Stimulated activated CD4-positive, alpha-beta T cell treated with anti-CD3 and anti-CD28 coated beads, Interleukin-1b, Interleukin-23, amount 100 ng/mL, for 48 hours (primary cell): ENCODE results near the gene RMI1.
A peak's percentile ranks its signal among the peaks of the same experiment; 100 is the strongest.
"Not testable (repeated sequence)": the region's sequence is repeated elsewhere in the genome, so short reads cannot be mapped to it uniquely, and the experiment has no call there.

Source experiments
- DNase-seq: peaks from one replicate; pipeline ENCODE4 v3.0.0-alpha.2; 2020

RMI1 gene

DNA sequence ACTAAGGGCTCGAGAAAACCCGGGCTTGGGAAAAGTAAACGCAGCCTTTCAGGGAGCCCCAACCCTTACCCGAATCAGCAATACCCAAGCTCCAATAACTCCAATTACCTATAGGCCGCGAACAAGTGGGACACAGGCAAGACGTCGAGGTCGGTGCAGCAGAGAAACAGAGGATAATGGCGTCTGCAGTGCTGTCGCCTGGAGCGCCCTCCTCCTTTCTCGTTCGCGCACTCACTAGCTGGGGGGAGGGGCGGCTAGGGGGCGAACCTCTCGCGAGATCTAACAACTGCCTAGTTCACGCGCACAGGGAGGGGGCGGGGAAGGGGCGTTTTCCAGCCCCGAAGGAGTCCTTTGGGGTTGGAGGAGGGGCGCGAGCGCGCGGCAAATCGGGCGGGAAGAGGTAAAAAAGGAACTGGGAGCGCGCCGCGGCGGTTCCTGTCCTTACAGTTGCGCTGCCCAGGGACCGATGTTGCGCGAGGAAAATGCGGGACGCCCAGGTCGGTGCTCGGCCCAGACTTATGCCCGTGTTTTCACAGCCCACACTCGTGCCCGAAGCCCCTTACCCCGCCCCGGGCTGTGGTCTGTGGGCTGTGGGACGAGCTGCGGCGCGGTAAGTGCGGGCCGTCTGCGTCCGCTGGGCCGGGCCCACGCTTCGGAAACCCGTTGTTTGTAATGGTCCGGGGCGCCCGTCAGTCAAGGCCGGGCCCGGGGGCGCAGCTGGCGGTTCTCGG, at the start of gene RMI1:
Gene RMI1, plus strand, starts transcription at position 411 of the 731 bp plus-strand sequence. CDS start 20,182 bp downstream, outside the sequence.
- peak; percentile 99 for DNase-seq

DNA sequence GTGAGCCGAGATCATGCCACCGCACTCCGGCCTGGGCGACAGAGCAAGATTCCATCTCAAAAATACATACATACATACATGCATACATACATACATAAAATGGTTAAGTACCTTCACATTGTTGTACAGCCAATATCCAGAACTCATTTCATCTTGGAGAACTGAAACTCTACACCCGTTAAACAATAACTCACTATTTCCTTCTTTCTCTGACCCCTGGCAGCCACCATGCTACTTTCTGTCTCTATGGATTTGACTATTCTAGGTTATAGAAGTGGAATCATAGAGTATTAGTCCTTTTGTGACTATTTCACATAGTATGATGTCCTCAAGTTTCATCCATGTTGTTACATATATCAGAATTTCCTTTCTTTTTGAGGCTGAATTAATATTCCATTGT, 49.7 kb upstream of the RMI1 start:
- no peak for DNase-seq

DNA sequence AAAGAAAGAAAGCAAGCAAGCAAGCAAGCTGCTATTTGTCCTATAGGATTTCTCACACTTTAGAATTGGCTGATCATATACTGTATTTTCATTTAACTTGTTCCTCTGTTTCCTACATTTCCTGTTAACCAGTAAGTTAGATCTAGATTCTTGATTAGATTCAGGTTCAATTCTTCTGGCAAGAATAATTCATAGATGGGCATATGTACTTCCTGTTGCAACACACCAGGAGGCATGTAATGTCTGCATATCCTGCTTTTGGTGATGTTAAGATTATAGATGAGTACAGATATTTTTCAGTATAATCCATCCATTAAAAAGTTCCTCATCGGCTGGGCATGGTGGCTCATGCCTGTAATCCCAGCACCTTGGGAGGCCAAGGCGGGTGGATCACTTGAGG, 48.6 kb upstream of the RMI1 start:
- DNase-seq = no peak

DNA sequence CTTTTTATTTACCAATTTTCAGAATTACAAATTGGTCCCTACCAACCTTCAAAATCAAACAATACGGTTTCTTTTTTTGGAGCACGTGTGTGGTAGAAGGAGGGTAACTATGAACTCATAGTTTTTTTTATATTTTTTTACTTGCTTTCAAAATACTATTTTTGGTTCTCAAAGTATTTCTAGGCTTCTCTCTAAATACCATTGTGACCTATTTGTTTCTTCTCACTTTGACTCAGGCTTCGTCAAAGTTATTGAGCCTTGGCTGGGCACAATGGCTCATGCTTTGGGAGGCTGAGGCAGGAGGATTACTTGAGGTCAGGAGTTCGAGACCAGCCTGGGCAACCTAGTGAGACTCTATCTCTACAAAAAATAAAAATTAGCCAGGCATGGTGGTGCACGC, 47.8 kb upstream of the RMI1 start:
- DNase-seq = no peak

DNA sequence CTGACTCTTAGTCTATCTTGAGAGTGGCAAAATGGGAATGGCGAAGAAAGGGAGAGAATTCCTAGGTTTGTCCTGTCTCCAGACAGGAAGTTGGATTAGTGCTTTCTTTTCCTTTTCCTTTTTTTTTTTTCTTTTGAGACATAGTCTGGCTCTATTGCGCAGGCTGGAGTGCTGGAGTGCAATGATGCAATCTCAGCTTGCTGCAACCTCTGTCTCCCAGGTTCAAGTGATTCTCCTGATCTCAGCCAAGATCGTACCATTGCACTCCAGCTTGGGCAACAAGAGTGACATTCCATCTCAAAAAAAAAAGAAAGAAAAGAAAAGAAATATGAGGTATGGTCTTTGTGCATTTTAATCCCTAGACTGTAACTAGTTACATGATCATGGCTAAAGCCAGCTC, 46.8 kb upstream of the RMI1 start:
- DNase-seq = no peak

DNA sequence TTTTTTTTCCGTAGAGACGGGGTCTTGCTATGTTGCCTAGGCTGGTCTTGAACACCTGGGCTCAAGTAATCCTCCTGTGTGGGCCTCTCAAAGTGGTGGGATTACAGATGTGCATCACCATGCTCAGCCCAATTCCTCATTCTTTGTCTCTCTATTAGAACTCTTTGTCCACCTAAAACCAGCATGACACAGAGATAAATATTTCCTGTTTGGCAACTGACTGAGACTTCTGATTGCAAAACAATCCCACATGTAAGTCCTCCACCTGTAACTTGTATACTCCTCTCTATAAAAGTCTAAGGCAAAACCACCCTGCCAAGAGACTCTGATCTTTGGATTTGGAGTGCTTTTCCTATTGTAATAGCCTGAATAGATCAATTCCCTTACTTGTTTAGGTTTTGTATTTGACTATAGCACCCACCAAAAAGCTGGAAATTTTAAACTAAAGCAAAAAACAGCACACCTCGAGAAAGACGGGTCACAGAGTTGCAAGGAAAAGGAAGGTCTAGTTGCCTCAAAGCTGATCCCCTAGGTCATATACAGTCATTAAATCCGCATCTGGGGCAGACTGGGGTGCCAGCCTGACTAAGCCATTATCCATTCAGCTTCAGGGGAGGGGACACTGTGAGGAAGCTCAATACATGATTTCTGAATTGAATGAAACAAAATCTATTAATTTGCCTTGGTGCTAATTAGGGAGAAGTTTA, 45.9 kb upstream of the RMI1 start:
- DNase-seq = no peak

DNA sequence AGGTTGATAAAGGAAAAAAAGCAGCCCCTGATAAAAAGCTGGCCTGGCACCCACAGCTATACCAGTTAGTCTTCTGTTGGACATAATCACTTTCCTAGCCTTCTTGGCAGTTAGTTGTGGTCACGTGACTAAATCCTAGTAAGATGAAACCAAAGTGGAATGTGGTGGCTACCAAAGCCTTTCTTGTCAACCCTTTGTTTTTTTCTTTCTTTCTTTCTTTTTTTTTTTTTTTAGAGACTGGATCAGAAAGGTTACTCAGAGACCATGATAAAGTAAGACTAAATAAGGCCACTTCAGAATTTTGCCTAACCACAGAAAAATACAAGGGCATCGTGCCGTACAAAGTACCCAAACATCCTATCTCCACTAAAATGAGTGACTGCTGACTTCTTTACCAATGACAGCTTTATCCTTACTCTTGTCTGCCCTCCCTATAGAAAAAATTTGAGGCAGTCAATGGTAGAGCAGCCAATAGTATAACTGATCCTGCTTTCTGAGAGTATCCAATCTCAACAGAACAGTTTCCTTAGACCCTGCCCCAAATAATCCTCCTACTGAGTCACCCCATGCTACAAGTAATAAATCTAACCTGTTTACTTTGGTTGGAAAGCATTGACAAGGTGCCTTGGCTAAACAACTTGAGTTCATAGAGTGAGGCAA, 45.2 kb upstream of the RMI1 start:
- DNase-seq = no peak

DNA sequence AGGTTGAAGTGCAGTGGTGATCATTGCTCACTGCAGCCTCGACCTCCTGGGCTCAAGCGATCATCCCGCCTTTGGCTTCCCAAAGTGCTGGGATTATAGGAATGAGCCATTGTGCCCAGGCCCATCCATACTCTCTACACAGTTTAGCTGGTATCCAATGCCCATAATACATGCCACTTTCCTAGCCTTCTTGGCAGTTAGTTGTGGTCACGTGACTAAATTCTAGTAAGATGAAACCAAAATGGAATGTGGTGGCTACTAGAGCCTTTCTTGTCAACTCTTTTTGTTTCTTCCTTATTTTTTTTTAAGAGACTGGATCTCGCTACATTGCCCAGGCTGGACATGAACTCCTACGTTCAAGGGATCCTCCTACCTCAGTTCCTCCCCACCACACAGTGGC, 44.1 kb upstream of the RMI1 start:
- DNase-seq = no peak

DNA sequence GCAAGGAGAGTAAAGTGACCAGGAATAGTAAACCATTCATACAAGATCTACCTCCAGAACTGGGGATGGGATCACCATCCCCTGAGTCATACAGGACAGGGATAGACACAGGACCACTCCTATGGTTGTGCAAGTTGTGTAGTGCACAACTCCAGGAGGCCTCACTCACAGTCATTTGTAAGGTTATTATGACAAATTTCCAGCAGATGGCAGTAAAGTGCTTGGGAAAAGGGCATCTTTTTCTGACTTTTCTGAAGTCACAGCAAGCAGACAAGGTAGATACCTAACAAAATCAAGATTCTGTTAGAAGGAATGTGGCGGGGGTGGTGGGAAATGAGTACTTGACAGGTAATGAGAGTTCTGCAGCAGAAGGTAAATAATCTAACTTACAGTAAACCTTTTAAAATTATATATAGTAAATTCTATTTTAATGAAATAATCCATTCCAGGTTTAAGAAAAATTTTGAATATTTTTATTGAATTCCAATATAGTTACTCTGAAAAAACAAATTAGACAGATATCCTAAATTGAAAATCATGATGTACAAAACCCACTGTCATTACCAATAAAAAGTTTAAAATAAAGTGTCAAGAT, 42.6 kb upstream of the RMI1 start:
- DNase-seq = no peak

DNA sequence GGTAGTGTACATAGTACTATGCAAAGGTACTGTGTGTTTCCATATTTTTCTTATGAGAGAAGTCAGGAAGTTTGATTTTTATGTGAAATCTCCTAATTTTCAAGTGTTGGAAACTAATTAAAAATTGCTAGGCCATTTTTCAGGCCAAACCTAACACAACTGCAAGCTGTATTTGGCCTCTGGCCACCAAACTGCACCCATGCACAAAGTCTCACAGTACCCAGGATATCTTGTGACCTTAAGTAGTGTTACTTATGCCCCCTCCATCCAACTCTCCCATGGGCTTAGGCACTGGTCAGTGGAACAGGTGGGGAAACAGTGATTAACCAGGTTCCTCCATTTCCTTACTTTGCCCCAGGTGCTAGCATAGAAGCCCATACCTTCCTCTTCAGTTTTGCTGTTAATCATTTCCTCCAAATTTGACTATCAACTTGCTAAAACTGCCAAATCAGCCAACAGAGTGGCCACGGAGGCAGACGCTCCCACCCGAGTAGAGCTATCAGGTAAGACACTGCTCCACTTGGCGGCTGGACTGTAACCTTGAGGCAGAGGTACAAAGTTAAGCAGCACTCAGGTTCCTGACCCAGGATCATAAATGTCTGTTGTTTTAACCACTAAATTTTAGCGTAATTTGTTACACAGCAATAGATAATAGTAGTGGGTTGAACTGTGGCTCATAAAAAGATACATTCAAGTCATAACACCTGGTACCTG, 39.9 kb upstream of the RMI1 start:
- no peak for DNase-seq

DNA sequence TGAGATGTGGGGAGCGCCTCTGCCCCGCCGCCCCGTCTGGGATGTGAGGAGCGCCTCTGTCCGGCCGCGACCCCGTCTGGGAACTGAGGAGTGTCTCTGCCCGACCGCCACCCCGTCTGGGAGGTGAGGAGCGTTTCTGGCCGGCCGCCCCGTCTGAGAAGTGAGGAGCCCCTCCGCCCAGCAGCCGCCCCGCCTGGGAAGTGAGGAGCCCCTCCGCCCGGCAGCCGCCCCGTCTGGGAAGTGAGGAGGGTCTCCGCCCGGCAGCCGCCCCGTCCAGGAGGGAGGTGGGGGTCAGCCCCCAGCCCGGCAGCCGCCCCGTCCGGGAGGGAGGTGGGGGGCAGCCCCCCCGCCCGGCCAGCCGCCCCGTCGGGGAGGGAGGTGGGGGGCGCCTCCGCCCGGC, 32.5 kb upstream of the RMI1 start:
- not testable (repeated sequence) for DNase-seq

DNA sequence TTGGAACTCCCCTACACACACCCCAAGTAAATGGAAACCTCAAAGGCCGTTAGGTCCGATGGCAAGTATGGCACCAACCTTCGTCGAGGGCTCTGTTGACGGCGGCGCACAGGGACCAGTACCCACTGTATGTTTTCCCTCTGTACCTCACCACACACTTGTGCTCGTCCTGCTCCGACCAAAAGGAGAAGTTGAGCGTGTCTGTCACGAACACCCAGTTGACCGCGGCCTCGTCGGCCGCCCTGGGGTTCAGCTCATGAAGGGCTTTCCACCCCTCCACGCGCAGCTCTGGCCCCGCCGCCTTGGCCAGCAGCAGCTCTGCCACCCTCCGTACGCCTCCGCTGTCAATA, 24.5 kb upstream of the RMI1 start:
- DNase-seq = no peak

DNA sequence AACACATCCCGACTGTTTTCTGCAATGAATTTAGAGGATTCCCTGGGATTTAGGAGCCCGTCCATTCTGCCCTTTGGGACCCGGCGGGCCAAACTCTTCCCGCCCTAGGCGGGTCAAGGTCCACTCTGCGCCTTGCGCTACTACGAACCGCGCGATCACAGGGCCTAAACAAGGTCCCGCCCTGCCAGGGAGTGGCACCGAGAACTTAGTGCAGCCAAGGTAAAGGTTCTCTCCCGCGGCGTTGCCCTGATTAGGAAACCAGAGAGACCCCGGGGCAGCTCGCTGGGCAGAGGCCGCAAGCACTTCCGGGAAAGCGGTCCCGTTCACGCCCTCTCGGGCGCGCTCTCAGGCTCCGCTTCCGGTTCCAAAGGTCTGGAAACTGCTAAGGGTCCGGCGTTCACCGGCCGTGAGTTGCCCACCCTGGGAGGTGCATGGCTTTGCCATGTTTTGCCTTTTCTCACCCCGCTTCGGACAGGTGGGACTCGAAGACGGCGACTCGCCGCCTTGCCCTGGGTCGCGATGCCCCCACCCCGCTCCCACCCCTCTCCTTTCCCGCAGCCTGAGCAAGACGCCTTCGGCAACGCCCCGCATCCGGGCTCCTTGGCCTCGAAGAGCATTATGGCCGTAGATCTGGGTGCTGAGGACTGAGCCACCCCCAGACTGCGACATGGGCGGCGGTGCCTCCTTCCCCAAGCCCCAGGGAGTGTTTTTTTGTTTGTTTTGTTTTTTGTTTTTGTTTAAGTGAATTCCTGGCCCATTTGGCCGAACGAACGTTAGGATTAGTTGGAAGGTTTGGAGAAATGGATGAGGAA, 24.0 kb upstream of the RMI1 start:
- DNase-seq = peak; percentile 65

DNA sequence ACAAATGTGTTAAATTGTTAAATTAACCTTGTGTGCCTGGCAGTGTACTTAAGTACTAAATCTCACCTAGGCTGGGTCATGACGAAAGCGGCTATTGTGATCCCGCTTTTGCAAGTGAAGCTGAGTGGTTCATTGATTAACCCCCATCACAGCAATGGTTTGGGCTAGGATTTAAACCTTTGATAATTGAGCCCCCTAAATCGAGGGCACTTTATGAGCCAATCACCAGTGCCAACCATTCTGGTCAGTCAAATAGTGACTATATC, 23.4 kb upstream of the RMI1 start:
- DNase-seq = no peak

DNA sequence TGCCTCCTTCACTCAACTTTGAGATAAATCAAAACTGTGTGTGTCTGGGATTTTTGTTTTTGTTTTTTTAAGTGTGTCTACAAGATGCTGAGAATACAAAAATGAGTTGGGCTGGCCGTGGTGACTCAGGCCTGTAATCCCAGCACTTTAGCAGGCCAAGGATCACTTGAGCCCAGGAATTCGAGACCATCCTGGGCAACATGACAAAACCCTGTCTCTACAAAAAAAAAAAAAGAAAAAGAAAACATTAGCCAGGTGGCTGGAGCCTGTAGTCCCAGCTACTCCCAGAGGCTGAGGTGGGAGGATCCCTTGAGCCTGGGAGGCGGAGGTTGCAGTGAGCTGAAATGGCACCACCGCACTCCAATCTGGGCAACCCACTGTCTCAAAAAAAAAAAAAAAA, 21.5 kb upstream of the RMI1 start:
- DNase-seq = no peak

DNA sequence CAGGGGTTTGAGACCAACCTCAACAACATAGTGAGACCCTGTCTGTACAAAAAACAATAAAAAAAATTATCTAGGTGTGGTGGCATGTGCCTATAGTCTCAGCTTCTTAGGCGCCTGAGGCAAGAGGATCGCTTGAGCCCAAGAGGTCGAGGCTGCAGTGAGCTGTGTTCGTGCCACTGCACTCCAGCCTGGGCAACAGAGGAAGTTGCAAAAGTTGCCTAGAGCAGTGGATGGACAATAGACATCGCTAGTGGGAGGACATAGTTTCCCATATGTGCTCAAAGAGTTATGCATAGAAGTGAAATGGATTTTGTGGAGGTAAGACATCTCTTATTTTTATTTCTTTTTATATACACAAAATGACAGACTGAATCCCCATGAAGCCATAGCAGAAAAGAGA, 19.6 kb upstream of the RMI1 start:
- no peak for DNase-seq

DNA sequence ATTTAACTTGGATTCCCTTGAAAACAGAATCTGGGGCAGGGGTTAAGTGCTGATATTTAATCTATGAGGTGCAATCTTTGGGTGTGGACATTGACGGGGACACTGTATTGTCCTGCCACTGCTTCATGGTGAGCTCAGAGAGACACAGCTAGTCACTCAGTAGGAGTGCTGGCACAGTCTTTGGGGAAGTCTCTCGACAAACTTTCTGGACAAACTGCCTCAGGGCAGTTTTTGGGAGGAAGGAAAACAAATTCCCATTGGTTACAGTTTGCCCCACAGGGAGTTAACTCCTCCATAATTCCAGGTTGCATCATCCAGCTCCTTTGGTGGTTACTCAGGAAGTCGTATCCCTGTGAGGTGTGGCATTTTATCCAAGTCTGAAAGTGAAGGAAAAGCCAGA, 18.4 kb upstream of the RMI1 start:
- DNase-seq = no peak

DNA sequence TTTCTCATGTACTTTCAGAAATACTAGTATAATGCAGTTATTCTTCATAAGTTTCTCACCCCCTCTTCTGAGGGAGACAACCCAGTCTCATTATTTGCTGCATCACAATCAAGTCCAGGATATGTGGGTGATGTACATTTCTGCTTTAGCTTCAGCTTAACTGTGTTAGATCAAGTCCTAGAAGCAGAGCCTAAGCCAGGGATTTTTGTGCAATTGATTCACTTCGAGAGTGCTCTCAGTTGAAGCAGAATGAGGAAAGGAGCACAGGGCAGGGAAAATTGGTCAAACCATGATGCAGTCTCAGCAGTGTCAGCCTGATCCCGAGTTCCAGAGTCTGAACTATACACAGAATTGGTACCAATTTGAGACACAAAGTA, 15.6 kb upstream of the RMI1 start:
- no peak for DNase-seq

DNA sequence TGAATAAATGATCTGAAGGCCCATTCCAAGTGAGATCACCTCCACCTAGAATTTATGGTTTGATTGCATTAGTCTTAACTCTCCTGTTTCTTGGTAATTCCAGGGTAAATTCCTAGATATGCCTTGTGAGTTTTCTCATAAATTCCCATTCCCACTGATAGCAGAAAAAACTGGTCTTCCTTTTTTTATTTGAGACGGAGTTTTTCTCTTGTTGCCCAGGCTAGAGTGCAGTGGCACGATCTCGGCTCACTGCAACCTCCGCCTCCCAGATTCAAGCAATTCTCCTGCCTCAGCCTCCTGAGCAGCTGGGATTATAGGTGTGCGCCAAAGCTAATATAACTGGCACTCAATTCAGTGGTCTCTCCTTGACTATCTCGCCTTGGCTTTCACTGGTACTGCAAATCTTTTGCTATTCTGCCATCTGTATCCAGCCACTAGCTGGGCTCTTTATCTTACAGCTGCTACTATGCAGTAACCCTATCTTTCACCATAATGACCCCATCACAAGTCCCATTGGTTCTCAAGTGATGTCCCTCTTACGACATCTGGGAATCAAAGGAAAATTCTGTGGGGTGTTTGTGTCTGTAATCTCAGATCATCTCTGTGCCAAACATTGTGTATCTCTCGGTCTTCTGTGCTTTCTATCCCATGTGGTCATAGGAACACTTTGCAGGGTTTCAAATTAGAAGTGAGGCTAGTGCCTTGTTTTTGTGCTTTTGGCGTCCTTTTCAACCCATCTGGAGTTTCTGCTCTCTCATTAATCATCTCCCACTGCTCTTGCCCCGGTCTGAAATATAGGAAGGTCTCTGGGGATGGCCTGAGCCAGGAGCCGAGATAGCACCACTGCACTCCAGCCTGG, 15.0 kb upstream of the RMI1 start:
- no peak for DNase-seq

DNA sequence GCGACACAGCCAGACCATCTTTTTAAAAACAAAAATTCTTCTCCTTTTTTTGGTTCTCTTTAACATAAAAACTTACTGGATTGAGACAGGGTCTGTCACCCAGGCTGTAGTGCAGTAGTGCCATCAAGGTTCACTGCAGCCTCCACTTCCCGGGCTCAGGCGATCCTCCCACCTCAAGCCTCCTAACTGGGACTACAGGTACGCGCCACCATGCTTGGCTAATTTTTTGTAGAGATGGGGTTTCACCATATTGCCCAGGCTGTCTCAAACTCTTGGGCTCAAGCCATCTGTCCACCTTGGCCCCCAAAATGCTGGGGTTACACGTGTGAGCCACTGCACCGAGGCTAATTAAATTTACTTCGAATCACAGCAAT, 14.4 kb upstream of the RMI1 start:
- no peak for DNase-seq

DNA sequence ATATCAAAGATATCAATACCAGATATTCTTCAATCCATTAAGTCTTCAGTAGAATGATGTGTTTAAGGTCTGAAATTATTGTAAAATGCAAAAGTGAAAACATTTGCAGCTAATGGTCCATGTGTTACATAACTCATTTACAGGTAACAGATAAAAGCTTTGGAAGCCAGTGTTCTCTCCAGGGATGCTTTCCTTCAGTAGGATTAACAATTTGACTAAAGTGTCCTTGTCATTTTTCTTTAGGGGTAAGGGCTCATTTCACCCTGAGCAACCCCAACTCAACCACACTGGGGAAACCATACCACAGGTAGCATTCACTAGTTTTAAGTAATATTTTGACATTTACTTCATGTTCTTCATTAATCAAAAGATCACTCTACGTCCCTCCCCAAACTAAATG, 13.5 kb upstream of the RMI1 start:
- DNase-seq = no peak

DNA sequence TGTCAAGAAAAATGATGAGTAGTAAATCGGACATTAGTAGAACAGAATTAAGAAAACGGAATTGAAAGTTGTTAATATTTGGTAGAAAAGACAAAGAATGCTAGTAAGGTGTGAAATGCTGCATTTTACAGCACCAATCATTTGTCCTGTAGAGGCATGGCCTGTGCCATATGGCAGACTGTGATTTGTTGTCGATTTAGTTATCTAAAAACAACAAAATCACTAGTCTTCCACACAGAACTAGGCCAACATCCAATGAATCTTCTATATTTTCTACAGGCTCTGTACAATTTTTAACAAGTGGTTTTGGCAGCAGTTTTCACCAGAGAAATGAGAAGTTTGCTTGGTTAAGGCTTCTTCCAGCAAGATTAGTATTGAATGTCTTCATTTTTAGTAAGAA, 11.0 kb upstream of the RMI1 start:
- DNase-seq = no peak
